COLO829 (cell line): ENCODE data around the gene GSS.

Source experiments
- DNase-seq: peaks from one replicate; pipeline ENCODE4 v3.0.0; 2012; ENCODE audit warnings: low spot score

Gene GSS

DNA sequence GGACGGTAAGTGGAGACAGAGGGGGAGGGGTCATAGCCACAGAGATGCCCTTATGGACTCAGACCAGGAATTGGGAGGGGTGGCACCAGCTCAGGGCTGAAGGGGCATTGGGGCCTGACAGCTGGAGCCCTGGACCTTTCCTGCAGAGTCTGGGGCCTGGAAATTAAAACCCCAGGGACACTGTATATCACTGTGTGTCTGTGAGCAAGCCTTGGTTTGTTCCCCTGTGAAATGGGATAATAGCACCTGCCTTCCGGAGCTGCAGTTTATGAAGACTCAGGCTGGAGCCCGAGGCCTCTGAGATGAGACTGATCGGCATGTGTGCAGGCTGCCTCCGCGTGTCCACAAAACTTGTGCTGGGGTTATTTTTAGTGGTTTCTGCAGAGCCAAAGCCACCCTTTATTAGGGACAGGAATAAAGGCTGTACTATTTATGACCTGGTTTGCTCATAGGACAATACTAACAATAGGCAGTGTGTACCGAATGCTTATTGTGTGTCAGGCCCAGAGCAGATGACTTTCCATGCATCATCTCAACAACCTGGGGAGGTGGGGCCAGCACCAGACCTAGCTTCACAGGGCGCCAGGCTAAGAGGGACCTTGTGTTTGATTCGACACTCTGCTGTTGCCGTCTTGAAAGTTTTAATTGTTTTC, 22.6 kb upstream of the GSS start:
- no peak for DNase-seq

DNA sequence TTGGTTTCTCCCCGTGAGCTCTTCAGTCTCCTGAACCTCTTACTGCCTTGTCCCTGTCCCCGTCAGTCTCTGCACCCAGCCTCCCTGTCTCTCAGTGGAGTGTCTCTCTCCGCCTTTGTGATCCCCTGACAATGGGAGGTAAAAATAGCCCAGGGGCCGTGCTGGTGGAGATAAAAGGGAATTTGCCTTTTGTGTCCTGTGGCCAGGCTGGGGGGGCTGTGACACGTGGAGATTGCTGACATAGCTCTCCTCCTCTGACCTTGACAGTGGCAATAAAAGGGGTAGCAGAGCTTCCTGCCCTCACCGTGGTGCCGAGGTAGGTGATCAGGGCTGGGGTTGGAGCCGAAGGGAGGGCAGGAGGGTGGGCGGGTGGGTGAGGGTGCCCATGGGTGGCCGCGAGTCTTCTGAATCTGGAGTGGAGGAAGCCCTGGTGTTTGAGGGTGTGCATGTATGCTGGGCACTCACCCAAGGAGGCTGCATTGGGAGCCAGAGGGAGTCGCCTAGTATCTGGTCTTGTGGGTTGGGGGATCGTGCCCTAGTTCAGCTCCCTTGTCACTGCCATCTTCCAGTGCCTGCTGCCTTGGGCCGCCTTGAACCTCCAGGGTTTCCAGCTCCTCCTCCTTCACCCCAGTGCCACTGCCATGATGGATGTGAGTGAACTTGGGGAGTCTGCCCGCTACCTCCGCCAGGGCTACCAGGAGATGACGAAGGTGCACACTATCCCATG, 21.9 kb upstream of the GSS start:
- DNase-seq: no peak

DNA sequence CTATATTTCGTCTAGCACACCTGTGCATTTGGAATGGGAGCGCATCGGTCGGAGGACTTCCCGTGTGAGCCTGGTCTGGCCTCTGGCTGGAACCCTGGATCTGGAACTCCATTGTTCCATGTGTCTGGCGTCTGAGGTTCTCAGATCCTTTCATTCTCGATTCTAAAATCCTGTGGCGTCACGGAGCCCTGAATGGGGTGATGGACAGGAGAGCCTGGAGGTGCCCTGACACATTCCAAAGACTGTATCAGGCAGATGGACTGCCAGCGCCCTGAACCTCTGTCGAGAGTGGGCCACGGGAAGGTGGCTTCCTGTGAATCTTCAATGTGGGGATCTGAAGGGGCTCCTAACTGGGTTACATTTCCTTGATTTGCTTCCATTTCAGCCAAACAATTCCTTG, 20.7 kb upstream of the GSS start:
- DNase-seq: no peak

DNA sequence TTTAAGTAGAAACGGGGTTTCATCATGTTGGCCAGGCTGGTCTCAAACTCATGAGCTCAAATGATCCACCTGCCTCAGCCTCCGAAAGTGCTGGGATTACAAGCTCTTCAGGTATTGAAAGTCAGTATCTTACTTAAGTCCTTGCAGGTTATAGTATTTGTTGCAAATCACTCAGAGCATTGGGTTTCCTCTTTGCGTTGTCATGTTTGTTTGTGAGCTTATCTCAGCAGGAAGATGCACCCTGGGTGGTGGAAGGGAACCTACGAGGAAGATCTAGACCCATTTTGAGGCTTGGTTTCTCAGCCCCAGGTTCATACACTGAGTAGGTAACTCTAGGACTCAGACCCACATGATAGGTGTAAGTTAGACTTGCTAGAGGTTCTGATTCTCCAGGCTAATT, 18.6 kb upstream of the GSS start:
- no peak for DNase-seq

DNA sequence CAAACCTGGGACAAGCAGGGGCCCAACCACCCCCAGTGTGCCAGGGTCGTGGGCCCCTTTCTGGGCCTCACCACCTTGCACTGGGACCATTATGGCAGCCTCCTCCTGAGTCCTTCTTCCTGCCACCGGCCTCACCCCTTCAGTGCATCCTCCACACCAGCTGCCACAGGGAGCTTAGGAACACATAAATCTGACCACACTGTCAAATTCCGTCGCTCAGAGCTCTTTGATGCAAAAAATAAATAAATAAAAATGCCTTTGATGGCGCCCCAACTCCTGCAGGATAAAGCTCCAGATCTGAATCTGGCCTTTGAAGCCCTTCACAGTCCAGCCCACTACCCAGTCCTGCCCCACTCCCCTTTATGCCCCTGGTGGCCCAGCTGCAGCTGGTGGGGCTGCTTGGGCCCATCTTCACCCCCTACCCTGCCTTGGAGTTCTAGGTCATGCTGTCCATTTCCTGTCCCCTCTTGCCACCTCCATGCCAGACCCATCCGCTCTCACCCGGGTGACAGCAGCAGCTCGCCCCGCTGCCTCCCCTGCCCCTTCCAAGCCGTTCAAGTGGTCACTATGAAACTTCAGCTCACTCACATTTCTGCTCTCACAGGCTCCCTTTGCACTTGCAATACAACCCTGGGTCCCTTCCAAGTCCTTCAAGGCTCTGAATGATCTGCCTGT, 16.1 kb upstream of the GSS start:
- no peak for DNase-seq

DNA sequence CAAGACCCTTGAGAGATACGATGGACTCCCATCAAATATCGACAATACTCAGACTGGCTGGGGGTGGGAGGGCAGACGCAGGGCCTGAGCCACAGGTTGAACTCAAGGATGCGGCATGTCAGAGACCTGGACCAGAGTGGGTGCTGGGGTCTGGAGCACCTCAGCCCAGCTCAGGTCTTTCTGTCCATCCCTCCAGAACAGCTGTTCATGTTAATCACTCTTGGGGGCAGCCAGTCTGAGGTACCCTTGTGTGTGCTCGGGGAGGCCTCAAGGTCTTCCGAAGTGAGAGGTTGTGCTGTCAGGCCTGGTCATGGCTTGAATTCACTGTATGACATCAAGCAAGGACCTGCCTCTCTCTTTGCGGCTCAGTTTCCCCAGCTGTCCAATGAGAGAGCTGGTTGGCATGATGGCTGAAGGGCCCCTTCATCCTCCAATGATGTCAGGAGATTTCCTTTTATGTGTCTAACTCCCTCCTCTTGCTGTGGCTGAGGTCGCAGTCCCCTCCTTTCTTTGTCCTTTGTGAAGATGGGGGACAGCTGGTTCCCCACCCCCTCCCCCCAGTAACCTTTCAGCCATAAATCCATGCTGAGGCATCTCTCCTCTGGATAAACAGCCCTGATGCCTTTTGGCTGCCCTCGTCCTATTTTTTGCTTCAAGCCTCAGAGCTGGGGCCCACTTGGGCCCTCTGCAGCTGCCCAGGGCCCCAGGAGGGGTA, 15.4 kb upstream of the GSS start:
- no peak for DNase-seq

DNA sequence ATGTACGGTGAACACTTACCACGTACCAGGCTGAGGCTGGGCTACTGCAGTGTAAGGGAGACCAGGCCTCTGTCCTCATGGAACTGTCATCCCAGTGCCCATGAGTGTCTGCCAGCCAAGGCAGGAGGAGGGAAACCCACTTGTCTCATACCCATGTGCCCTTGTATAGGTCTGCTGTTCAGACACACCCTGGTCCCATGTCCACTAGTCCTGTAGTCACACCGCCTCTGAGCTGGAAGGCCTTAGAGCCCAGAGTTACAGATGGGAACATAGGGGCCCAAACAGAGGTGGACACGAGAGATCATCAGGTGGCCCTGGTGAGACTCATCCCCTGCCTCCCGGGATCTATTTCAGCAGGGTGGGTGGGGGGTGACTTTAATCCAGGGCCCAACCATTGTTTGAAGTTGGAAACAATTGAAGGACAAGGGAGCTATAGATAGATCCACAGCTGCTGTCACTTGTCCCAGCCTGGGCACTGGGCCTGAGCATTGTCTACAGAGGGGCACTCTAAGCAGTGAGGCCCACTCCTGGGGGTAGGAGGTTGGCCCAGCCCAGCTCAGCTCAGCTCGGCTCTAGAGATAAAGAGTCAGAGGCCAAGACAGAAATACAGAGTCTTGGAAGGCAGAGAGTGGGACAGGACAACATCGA, 14.7 kb upstream of the GSS start:
- no peak for DNase-seq

DNA sequence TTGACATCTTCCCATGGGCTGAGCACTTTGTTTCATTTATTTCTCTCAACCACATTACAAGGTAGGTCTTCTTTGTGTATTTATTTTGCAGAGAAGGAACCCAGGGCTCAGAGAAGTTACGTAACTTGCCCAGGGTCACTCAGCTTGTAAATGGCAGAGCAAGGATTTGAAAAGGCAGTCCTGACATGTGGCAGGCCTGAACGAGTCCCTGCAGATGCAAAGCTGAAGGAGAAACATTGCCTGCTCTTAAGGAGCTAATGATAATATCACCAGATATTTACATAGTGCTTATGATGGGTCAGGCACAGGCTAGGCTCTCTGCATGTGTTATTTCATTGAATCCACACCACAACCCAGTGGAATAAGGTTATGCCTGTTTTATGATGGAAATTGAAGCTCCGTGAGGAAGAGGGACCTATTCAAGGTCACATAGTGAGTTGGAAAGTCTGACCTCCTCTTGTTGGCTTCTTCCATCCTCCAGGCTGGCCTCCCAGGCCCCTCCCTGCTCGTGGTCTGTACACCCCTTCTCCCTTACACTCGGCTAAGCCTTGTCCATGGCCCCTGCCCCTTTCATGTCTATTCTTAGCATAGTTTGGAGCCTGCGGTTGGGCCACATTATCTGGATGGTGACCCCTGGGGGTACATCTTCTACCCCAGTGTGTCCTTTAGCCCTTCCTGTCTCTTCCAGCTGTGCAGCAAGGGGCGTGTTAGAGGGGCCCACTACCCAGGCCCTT, 12.6 kb upstream of the GSS start:
- DNase-seq: no peak

DNA sequence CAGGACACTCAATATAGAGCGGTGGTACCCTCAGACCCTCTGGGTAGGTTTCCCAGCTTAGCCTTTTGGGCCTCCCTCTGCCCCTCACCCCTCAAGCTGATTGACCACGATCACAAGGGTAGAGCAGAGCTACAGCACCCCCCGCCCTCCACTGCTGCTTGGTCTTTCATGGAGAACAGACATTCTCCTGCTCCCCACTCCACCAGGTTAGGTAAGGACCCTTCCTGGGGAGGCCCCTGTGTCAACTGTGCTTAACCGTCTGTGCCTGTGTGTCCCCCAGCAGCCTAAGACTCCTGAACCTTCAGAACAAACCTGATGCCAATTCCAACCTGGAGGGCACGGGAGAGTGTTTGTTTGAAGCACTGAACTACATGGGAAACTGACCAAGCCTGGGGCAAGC, 11.8 kb upstream of the GSS start:
- DNase-seq: no peak

DNA sequence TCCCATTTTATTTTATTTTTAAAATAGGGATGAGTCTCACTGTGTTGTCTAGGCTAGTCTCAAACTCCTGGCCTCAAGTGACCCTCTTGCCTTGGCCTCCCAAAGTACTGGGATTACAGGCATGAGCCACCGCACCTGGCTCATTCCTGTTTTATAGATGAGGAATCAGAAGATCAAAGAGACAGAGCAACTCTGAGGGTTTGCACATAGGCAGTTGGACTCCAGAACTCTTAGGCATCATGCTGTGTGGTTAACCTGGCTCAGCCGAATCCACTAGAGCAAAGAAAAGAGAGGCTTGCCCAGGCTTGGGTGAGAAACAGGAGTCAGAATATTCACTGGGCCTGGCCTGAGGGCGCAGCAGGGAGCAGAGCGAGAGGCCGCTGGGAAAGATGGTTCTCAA, 9.4 kb upstream of the GSS start:
- DNase-seq: no peak

DNA sequence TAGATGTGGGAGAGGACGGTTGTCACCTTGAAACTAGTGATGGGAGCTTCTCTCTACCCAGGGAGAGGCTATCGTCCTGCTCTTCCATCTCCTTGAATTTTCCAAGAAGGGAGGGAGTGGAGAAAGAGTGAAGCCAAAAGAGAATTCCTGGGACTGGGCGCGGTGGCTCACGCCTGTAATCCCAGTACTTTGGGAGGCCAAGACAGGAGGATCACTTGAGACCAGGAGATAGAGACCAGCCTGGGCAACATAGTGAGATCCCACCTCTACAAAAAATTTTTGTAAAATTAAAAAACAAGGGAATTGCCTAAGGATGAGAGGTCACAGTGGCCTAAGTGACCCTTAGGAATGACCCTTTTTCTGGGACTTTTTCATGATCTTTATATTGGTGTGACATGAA, 8.9 kb upstream of the GSS start:
- no peak for DNase-seq

DNA sequence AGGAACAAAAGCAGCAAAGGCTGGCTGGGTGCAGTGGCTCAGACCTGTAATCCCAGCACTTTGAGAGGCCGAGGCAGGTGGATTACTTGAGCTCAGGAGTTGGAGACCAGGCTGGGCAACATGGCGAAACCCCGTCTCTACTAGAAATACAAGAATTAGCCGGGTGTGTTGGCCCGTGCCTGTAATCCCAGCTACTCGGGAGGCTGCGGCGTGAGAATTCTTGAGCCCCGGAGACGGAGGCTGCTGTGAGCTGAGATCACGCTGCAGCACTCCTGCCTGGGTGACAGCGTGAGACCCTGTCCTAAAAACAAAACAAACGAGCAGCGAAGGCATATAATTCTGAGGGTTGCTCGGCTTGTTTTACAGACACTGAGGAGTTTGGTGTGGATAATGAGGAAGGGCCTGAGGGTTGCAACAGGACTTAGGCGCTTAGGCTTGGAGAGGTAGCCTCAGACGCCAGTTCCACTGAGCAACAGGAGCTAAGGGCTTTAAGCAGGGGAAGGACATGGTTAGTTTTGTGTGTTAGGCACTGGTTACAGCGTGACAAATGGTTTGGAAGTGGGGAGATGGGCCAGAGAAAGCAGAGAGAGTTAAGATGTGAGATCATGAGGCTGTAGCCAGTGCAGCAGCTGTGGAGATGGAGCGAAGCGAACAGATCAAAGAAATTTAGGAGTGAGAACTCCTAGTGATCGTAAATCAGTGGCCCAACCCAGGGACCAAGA, 1.3 kb upstream of the GSS start:
- DNase-seq: no peak

DNA sequence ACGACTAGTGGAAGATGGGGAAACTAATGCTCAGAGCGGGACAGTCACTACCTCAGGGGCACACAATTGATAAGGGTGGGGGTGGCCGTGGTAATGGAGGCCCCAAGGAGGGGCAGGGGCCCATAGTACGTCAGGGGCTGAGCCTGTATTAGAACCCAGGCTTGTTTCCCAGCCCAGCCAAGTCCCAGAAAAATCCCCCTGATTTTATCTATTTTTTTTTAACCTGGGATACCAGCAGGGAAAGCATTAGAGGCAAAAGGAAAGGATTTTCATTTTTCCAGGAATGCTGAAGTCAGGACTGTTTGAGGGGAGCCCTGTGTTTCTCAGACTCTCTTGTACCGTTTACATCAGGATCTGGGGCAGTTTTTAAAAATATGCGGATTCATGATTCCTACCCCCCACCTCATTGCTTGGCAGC, 444 bp upstream of the GSS start:
- no peak for DNase-seq

DNA sequence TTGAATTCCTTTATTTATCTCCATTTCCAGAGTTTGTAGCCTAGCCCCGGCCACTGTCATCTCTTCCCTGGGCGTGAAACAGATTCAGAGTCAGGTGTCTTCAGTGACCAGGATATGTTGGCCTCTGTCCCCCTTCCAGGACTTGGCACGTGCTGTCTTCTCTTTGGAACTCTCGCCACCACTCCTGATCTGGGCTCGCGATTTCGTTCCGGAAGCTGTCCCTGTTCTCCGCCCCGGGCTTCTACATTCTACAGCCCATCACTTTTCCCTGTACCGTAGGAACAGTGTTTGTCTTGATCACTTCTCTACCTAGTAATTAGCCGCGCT, 739 bp downstream of the GSS start:
- DNase-seq: peak; percentile 44

DNA sequence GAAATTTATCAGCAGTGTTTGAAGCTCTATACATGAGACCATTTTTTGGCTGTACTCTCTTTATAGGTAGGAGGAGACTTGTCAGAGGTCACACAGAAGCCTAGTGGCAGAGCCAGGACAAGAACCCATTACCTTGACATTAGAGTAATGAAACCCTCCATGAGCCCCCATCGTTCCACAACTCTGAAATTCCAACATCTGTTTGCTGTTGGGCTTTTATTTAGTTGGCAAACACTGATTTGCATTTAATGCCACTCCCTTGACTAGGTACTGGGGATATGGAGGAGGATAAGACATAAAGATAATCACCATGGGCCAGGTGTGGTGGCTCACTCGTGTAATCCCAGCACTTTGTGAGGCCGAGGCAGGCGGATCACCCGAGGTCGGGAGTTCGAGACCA, 1.6 kb downstream of the GSS start:
- DNase-seq: no peak

DNA sequence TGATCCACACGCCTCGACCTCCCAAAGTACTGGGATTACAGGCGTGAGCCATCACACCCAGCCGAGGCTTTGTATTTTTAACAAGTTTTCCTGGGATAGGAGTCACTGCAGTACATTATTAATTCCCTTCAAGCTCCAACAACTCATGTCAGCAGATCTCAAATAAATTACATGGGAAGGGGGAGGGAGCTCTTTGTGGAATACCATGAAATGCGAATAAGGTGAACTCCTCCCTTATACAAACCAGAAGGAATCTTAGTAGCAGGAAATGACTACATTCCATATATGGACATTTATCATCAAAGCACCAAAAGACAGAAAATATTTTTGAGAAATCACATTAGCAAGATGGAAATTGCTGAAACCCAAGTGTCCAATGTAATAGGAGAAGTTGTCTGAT, 2.9 kb downstream of the GSS start:
- DNase-seq: peak; percentile 31

DNA sequence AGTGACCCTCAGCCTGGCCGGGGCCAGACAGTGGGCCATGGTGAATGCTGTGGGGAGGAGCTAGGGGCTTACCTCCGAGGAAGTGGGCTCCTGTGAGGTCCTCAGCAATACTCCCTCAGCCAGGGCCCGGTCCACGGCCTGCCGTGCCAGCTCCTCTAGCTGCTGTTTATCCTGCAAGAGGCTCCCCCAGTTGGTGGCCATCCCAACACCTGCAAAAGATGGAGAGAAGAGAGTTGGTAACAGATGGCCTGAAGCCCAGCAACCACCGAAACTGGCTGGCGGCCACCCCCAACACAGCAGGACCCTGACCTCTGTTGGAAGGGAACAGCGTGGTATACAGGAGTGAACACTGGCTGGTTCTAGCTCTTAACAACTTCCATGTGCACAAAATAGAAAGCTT, 4.0 kb downstream of the GSS start:
- DNase-seq: no peak

DNA sequence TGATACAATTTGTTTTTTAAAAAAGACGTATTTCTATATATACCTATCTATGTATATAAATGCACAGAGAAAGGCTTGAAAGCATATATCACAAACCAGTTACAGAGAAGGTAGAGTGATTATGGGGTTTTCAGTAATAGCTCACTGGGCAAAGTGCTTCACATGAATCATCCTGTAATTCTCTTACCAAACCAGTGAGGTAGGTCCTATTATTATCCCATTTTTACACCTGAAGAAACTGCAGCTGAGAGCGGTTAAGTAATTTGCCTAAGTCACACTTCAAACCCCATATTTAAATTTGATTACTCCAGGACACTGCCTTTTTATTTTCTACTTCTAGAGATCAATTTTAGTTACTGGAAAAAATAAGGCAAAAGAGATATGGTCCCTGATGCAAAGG, 4.4 kb downstream of the GSS start:
- no peak for DNase-seq

DNA sequence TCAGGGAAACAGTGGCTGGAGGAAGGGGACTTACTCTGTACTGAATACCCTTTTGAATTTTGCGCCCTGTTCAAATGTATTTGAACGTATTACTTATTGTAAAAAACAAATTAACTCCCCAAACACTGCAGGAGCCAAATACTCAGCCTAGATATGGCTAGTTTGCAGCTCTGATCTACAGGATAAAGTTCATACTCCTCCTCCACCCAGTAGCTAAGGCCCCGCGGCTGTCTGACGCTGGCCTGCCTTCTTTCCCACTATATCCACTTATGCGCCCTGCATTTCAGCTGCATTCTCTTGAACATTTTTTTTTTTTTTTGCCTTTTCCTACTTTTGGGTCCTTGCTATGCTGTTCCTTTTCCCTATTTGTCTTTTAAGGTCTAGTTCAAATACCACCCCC, 6.5 kb downstream of the GSS start:
- no peak for DNase-seq

DNA sequence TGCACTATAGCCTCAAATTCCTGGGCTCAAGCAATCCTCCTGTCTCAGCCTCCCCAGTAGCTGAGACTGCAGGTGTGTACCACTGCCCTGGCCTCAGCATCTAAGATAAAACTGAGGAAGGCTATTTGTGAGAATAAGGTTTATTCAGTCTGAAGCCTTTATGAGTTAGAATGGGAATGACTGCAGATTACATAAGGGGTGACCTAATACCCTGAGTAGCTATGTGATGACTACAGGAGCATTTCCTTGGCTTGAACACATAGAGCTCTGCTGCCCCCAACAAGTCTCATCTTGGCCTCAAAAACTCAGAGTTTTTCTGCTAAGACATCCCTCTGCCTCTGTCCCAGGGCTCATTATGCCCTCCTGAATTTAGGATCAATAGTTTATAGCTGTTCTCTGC, 7.6 kb downstream of the GSS start:
- no peak for DNase-seq

DNA sequence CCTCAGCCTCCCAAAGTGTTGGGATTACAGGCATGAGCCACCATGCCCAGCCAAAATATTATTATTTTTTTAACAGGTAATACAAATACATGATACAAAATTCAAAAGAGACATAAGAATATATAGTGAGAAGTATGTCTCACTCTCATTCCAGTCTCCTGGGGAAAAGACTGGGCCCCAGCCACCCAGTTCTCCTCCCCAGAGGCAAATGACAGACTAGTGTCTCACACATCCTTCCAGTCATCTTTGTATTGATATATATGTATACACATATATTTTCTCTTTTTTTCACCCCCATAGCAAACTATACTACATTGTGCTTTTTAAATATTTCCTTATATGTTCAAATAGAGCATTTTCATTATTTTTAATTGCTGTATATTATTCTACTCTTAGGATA, 8.3 kb downstream of the GSS start:
- DNase-seq: no peak
